ENCODE measurements around the gene RELN. TPM values are rescaled to one million over a fixed set of nuclear protein-coding genes. Genes with fewer than 3 reads are reported as not detected.

The RELN gene
- total RNA-seq, 1 experiment from 2014 or later, result 4.3 TPM

GRCh38 chr7:103924184-103924583, 65.3 kb downstream of the RELN start:
- no peak overlapping the region for H3K27ac Mint-ChIP-seq (ENCODE audit: unreplicated experiment)
- BruUV-seq (replicated peaks), result no TSS peak
- no peaks in the 10 kb centered on the region for H3K4me1 ChIP-seq
- CTCF ChIA-PET, result no interaction called here
- no peaks in the 10 kb centered on the region for H3K27me3 ChIP-seq (replicated peaks; ENCODE audit: control insufficient read depth, insufficient read depth, low read length)
- no peaks in the 10 kb centered on the region for H3K27me3 Mint-ChIP-seq (ENCODE audit: insufficient read depth, unreplicated experiment)
- H3K36me3 ChIP-seq (ENCODE audit: control insufficient read depth, insufficient read depth, low read length), result no peaks in the 10 kb centered on the region
- no peaks in the 10 kb centered on the region for H3K36me3 Mint-ChIP-seq (ENCODE audit: insufficient read depth, unreplicated experiment)
- no peak overlapping the region for H3K4me3 ChIP-seq (ENCODE audit: low read depth, low read length)
- TF ChIP-seq, protein P1, sequence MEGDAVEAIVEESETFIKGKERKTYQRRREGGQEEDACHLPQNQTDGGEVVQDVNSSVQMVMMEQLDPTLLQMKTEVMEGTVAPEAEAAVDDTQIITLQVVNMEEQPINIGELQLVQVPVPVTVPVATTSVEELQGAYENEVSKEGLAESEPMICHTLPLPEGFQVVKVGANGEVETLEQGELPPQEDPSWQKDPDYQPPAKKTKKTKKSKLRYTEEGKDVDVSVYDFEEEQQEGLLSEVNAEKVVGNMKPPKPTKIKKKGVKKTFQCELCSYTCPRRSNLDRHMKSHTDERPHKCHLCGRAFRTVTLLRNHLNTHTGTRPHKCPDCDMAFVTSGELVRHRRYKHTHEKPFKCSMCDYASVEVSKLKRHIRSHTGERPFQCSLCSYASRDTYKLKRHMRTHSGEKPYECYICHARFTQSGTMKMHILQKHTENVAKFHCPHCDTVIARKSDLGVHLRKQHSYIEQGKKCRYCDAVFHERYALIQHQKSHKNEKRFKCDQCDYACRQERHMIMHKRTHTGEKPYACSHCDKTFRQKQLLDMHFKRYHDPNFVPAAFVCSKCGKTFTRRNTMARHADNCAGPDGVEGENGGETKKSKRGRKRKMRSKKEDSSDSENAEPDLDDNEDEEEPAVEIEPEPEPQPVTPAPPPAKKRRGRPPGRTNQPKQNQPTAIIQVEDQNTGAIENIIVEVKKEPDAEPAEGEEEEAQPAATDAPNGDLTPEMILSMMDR (IDR thresholded peaks at IDR 0.05; ENCODE audit: insufficient read depth in 1 of 2, low read depth in 1 of 2, low read length in 1 of 2, severe bottlenecking in 1 of 2, unreplicated experiment in 1 of 2), result no peak
- no peaks in the 10 kb centered on the region for H3K9me3 Mint-ChIP-seq (ENCODE audit: unreplicated experiment)
- H3K4me3 Mint-ChIP-seq (ENCODE audit: unreplicated experiment), result no peak overlapping the region
- no peak for DNase-seq
- POLR2A ChIA-PET, result no interaction called here
- intact Hi-C loops (cut with micrococcal nuclease; ENCODE audit: unreplicated experiment), result no loop called here
- H3K9me3 ChIP-seq, result no peaks in the 10 kb centered on the region
- H3K4me1 Mint-ChIP-seq (ENCODE audit: low read depth, unreplicated experiment), result peaks cover 7% of the 10 kb centered on the region

- intact Hi-C loops (cut with micrococcal nuclease; ENCODE audit: unreplicated experiment), result no loop called here
- Mint-ChIP-seq H3K4me3 (ENCODE audit: unreplicated experiment) (no peak overlapping the region), H3K36me3 (ENCODE audit: insufficient read depth, unreplicated experiment) (no peaks in the 10 kb centered on the region), H3K9me3 (ENCODE audit: unreplicated experiment) (no peaks in the 10 kb centered on the region), H3K27ac (ENCODE audit: unreplicated experiment) (no peak overlapping the region), H3K27me3 (ENCODE audit: insufficient read depth, unreplicated experiment) (no peaks in the 10 kb centered on the region), H3K4me1 (ENCODE audit: low read depth, unreplicated experiment) (peaks cover 7% of the 10 kb centered on the region)
- BruUV-seq (replicated peaks), result no TSS peak
- Histone ChIP-seq H3K4me3 (ENCODE audit: low read depth, low read length) (no peak overlapping the region), H3K27me3 (replicated peaks; ENCODE audit: control insufficient read depth, insufficient read depth, low read length) (no peaks in the 10 kb centered on the region), H3K36me3 (ENCODE audit: control insufficient read depth, insufficient read depth, low read length) (no peaks in the 10 kb centered on the region), H3K4me1 (no peaks in the 10 kb centered on the region), H3K9me3 (no peaks in the 10 kb centered on the region)
- TF ChIP-seq, protein P1 (IDR thresholded peaks at IDR 0.05; ENCODE audit: insufficient read depth in 1 of 2, low read depth in 1 of 2, low read length in 1 of 2, severe bottlenecking in 1 of 2, unreplicated experiment in 1 of 2), result no peak
- ChIA-PET CTCF (no interaction called here), POLR2A (no interaction called here)
- DNase-seq, result no peak
Measured at GRCh38 chr7:103922407-103922806, 67.1 kb downstream of the RELN start.

DNA sequence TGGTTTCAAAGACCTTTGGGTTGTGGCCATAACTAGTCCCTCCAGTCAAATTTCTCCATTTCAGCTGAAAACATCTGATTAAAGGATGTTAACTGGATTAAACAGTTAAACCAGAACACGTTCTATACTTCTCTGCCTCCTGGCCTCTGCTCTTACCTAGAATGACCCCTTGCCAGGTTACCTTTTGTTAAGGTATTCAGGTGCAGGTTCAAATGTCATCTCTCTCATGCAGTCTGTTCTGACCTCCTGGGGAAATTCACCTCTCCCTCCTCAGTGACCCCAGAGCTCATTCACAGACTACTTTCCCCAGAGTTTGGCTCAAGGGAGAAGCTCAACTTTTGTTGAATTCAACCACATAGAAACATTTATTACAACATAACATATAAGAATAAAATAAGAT, 67.8 kb downstream of the RELN start:
- intact Hi-C loops (cut with micrococcal nuclease; ENCODE audit: unreplicated experiment), result no loop called here
- H3K9me3 ChIP-seq, result no peaks in the 10 kb centered on the region
- no peaks in the 10 kb centered on the region for H3K36me3 Mint-ChIP-seq (ENCODE audit: insufficient read depth, unreplicated experiment)
- no peaks in the 10 kb centered on the region for H3K36me3 ChIP-seq (ENCODE audit: control insufficient read depth, insufficient read depth, low read length)
- no peak overlapping the region for H3K27ac Mint-ChIP-seq (ENCODE audit: unreplicated experiment)
- POLR2A ChIA-PET, result no interaction called here
- no peaks in the 10 kb centered on the region for H3K27me3 Mint-ChIP-seq (ENCODE audit: insufficient read depth, unreplicated experiment)
- CTCF ChIA-PET, result no interaction called here
- H3K4me3 ChIP-seq (ENCODE audit: low read depth, low read length), result no peak overlapping the region
- H3K9me3 Mint-ChIP-seq (ENCODE audit: unreplicated experiment), result no peaks in the 10 kb centered on the region
- TF ChIP-seq, protein P1 (IDR thresholded peaks at IDR 0.05; ENCODE audit: insufficient read depth in 1 of 2, low read depth in 1 of 2, low read length in 1 of 2, severe bottlenecking in 1 of 2, unreplicated experiment in 1 of 2), result no peak
- peaks cover 7% of the 10 kb centered on the region for H3K4me1 Mint-ChIP-seq (ENCODE audit: low read depth, unreplicated experiment)
- BruUV-seq (replicated peaks), result no TSS peak
- H3K4me3 Mint-ChIP-seq (ENCODE audit: unreplicated experiment), result no peak overlapping the region
- no peaks in the 10 kb centered on the region for H3K27me3 ChIP-seq (replicated peaks; ENCODE audit: control insufficient read depth, insufficient read depth, low read length)
- no peak for DNase-seq
- no peaks in the 10 kb centered on the region for H3K4me1 ChIP-seq
